ENCODE data around the gene HS3ST2. TPM values are rescaled to one million over a fixed set of nuclear protein-coding genes. Genes with fewer than 3 reads are reported as not detected.

Gene HS3ST2
- total and polyA plus RNA-seq, 2 of the 8 experiments (the other 6 are each of a cell fraction or from before 2014, with no cell fraction given) = 1.7 to 3.7 TPM

DNA sequence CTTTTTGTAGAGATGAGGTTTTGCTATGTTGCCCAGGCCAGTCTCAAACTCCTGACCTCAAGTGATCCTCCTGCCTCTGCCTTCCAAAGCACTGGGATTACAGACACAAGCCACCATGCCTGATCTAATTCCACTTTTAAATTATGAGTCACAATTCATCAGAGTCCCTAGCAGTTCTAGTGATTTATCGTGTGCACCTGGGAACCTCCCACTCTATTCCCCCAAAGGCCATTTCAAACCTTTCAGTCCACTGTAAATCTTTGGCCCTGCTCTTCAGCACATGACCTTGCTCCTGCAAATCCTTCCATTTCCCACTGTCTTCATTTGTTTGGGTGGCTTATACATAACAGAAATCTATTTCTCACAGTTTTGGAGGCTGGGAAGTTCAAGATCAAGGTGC, 73.0 kb downstream of the HS3ST2 start:
- no peak overlapping the region for H4K8ac ChIP-seq (ENCODE audit: extremely low read depth, insufficient read depth, low read length)
- no peak overlapping the region for H3K14ac ChIP-seq (ENCODE audit: insufficient read length)
- H2BK12ac ChIP-seq (ENCODE audit: low read depth, low read length) = no peak overlapping the region
- no peaks in the 10 kb centered on the region for H3K79me1 ChIP-seq (ENCODE audit: low read depth, low read length)
- no peak overlapping the region for H3K18ac ChIP-seq (ENCODE audit: extremely low read depth, low read length)
- DNase-seq (ENCODE audit: low read depth in 1 of 2, low spot score in 2 of 2) = no peak
- ChIA-PET POLR2A (ENCODE audit: partially characterized antibody) (no interaction called here), CTCF (ENCODE audit: partially characterized antibody) (interaction anchor here (0.9 to 1.5 kb wide), 3 partner anchors 11 to 61 kb away, joined by 4 to 8 read pairs (median 6); no protein-coding TSS in a partner anchor)
- no peaks in the 10 kb centered on the region for H4K20me1 ChIP-seq (replicated peaks in 1 of 2; ENCODE audit: control insufficient read depth in 1 of 2, insufficient read depth in 2 of 2, low read length in 2 of 2)
- no peak overlapping the region for H4K5ac ChIP-seq (ENCODE audit: insufficient read length, low read depth, low read length)
- H3K27me3 ChIP-seq (replicated peaks in 1 of 4; ENCODE audit: control insufficient read depth in 3 of 4, extremely low read depth in 1 of 4, insufficient read depth in 3 of 4, low read length in 3 of 4) = no peaks in the 10 kb centered on the region
- H3K36me3 ChIP-seq (ENCODE audit: control insufficient read depth in 2 of 4, insufficient read depth in 4 of 4, low read length in 3 of 4) = no peaks in the 10 kb centered on the region
- H3K4ac ChIP-seq (replicated peaks; ENCODE audit: insufficient read length, low read depth, low read length) = no peak overlapping the region
- no peak for FAIRE-seq
- H2BK120ac ChIP-seq (replicated peaks; ENCODE audit: low read depth, low read length) = no peak overlapping the region
- WGBS, 2 experiments (ENCODE audit: extremely low coverage in 1 of 2, insufficient coverage in 1 of 2, insufficient read length in 1 of 2, insufficient replicate concordance in 2 of 2, low coverage in 1 of 2, low lambda C conversion rate in 2 of 2, missing lambda C conversion rate in 1 of 2) = 86% methylated on average over 1 of the region's 1 CpG; no CpG with 5 or more reads in 1 of the 2 experiments
- no peak overlapping the region for H3K56ac ChIP-seq (replicated peaks; ENCODE audit: insufficient read length, low read depth, low read length)
- no peak overlapping the region for H2BK15ac ChIP-seq (ENCODE audit: low read length)
- no peak overlapping the region for H3K9ac ChIP-seq (replicated peaks in 1 of 4; ENCODE audit: extremely low read depth in 1 of 4, low read depth in 3 of 4, low read length in 3 of 4)
- no peak overlapping the region for H3K23ac ChIP-seq (ENCODE audit: insufficient read length)
- H3K23me2 ChIP-seq (ENCODE audit: low read depth, low read length) = no peaks in the 10 kb centered on the region
- no peak overlapping the region for H3K4me2 ChIP-seq (ENCODE audit: insufficient read depth in 1 of 2, low read depth in 2 of 2, low read length in 2 of 2)
- no peak overlapping the region for H3K27ac ChIP-seq (ENCODE audit: low read depth, low read length)
- no peak overlapping the region for H2AFZ ChIP-seq (ENCODE audit: low read length)
- H3K4me1 ChIP-seq (replicated peaks in 1 of 4; ENCODE audit: control insufficient read depth in 3 of 4, insufficient read depth in 4 of 4, low read length in 3 of 4) = peaks cover 0 to 2% (median 0%) of the 10 kb centered on the region in 4 experiments; a peak in 3 of 7 replicates
- no peak overlapping the region for H3K4me3 ChIP-seq (ENCODE audit: extremely low read depth in 1 of 4, insufficient read depth in 2 of 4, low read depth in 3 of 4, low read length in 4 of 4)
- H4K91ac ChIP-seq (replicated peaks; ENCODE audit: insufficient read length, low read length) = no peak overlapping the region
- H3K79me2 ChIP-seq (ENCODE audit: control insufficient read depth in 1 of 2, insufficient read depth in 2 of 2, low read length in 2 of 2) = no peaks in the 10 kb centered on the region
- no peak overlapping the region for H2BK20ac ChIP-seq (ENCODE audit: low read length)
- no peak overlapping the region for H2BK5ac ChIP-seq (ENCODE audit: low read depth, low read length)
- no peak overlapping the region for H2AK5ac ChIP-seq (ENCODE audit: low read depth, low read length)
- H3K9me3 ChIP-seq (ENCODE audit: insufficient read depth in 2 of 2, low read depth in 1 of 2, low read length in 1 of 2) = no peaks in the 10 kb centered on the region
- no peak for TF ChIP-seq EGR1 (IDR thresholded peaks at IDR 0.05; ENCODE audit: borderline replicate concordance, low read depth, low read length)
- no peak for TF ChIP-seq JUN (IDR thresholded peaks at IDR 0.05; ENCODE audit: low read depth, low read length)
- TF ChIP-seq KDM5A (IDR thresholded peaks at IDR 0.05; ENCODE audit: low read length) = no peak
- TF ChIP-seq TCF12 (IDR thresholded peaks at IDR 0.05; ENCODE audit: low read depth, low read length) = no peak
- no peak for TF ChIP-seq SP1 (IDR thresholded peaks at IDR 0.05; ENCODE audit: low read depth, low read length)
- no peak for TF ChIP-seq HDAC6 (IDR thresholded peaks at IDR 0.05; ENCODE audit: low read depth, low read length)
- no peak for TF ChIP-seq BACH1 (IDR thresholded peaks at IDR 0.05; ENCODE audit: low read length)
- TF ChIP-seq SIRT6 (IDR thresholded peaks at IDR 0.05; ENCODE audit: low read length) = no peak
- TF ChIP-seq SIN3A (conservative IDR thresholded peaks at IDR 0.05 in 1 of 2, IDR thresholded peaks at IDR 0.05 in 1 of 2; ENCODE audit: low read depth in 1 of 2, low read length in 2 of 2) = no peak
- TF ChIP-seq RNF2 (IDR thresholded peaks at IDR 0.05; ENCODE audit: borderline replicate concordance, low read depth, low read length, missing control alignments, poor library complexity, severe bottlenecking) = no peak
- TF ChIP-seq TAF7 (optimal IDR thresholded peaks at IDR 0.05; ENCODE audit: borderline replicate concordance, low read depth, low read length) = no peak
- no peak for TF ChIP-seq GTF2F1 (IDR thresholded peaks at IDR 0.05; ENCODE audit: borderline replicate concordance, low read depth, low read length)
- TF ChIP-seq, protein P1, sequence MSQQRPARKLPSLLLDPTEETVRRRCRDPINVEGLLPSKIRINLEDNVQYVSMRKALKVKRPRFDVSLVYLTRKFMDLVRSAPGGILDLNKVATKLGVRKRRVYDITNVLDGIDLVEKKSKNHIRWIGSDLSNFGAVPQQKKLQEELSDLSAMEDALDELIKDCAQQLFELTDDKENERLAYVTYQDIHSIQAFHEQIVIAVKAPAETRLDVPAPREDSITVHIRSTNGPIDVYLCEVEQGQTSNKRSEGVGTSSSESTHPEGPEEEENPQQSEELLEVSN (IDR thresholded peaks at IDR 0.05) = no peak
